Central memory CD4-positive, alpha-beta T cell (primary cell): ENCODE measurements around the gene AGFG2.
"Not testable (repeated sequence)": the region's sequence is repeated elsewhere in the genome, so short reads cannot be mapped to it uniquely, and the experiment has no call there.

Source experiments
- DNase-seq: peaks from one replicate; pipeline ENCODE4 v3.0.0; 2022

Gene AGFG2

DNA sequence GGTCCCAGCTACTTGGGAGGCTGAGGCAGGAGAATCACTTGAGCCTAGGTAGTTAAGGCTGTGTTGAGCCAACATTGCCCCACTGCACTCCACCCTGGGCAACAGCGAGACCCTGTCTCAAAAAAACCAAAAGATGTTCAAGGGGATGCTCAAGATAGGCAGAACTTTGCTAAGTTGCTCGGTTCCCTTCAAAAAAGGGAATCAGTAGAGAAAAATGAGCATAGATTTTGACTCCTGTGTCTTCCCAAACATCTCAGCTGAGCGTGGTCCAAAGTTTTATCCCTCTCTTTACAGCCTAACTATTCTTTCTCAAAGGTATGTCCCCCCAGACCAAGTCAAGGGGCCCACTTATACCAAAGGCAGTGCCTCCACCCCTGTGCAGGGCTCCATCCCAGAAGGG is 14.0 kb downstream of the AGFG2 start:
- DNase-seq: no peak

- no peak for DNase-seq
Observed at GRCh38 chr7:100555701-100556100, 16.7 kb downstream of the AGFG2 start.

- no peak for DNase-seq
Observed at GRCh38 chr7:100556541-100556940, 17.5 kb downstream of the AGFG2 start.

DNA sequence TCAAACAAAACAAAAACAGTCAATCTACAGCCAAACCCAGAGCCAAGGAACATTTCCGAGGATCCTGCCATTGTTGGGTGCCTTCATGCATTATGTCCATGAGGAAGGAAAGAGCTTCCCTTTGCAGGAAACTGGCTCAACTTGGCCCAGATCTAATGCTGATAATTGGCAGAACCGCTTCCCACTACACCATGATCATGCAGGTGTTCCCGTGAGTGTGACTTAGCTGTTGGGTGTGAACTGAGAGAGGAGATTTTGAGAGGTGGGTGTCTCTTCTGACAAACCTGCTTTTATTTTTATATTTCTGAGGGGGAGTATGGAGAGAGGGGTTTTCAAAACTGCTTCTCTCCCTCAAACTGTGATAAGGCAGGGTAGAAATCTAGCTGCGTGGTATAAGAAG is 20.1 kb downstream of the AGFG2 start:
- DNase-seq: no peak

DNA sequence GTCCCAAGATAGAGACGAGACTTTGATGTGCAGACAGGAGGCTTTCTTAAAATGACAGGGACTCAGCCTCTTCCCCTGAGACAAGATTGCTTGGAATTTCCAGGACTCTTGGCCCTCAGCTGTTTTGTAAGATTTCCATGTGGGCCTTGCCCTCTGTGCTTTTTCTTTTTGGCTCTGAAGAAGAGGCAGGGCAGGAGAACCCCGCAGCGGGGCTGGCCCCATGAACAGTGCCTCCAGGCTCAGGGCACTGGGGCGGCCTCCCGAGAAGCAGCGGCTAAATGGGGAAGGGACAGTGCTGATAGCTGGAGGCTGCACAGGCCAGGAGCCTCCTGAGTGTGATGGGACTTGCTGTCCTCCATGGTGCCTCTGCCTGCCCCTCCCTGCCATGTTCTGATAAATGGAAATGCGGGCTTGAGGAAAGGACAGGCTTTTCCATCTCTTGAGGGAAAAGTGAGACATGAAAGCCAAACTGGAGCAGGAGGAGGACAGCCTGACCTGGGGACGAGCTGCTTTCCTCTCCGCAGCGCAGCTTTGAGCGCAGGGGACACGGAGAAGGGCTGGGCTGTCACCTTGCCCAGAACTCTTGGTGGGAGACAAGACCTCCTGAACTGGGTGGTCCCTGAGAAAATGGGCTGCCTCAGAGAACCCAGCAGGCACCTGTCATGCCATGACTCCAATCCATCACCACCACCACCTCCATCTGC is 22.6 kb downstream of the AGFG2 start:
- DNase-seq: no peak

DNA sequence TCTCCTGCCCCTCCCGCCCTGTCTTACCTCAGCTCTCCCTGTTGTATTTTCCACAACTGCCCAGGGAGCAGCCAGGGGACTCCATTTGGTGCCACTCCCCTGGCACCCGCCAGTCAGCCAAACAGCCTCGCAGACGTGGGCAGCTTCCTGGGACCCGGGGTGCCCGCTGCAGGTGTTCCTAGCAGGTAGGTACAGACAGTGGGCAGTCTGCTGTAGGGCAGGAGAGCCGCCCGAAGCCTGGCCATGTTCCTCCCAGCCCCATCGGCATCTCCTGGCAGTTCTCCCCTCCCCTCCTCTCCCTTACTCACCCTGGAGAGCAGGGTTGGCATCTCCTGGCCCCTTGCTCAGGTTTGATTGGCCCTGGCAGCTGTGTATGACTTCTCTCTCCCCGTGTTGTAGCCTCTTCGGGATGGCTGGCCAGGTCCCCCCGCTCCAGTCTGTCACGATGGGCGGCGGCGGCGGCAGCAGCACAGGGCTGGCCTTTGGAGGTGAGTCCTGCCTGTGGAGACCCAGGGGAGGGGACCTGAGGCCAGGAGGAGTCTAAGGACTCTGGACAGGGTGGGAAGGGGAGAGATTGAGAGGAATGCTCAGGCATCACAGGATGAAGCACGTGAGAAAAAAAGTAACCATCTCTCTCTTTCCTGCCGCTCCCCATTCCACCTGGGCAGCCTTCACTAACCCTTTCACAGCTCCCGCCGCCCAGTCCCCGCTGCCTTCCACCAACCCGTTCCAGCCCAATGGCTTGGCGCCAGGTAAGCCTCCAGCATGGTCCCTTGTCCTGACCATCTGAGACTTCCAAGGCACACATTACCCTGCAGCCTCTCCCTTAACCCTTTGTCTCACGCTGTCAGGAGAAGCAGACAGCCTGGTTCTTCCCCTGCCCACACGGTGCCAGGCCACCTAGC is 23.4 kb downstream of the AGFG2 start:
- no peak for DNase-seq

DNA sequence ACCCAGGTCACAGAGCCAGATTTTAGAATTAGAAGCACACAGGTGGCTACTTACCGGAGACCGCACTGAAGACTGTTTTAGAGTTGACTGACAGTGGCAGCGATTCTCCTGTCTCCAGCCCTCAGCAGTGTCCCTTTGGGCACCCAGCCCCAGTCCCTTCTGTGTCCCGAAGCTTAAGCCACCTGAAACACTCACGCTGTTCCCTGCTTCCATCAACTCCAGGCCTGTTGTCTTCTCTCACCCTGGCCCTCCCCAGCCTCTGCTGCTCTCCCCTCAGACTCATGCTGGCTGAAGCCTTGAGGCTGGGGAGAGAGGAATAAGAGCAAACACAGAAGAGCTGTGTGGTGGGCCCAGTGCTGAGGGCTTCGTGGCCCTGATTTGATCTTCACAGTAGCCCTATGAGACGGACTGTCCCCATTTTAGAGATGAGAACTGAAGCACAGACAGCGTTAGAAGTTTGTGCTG is 24.1 kb downstream of the AGFG2 start:
- no peak for DNase-seq

DNA sequence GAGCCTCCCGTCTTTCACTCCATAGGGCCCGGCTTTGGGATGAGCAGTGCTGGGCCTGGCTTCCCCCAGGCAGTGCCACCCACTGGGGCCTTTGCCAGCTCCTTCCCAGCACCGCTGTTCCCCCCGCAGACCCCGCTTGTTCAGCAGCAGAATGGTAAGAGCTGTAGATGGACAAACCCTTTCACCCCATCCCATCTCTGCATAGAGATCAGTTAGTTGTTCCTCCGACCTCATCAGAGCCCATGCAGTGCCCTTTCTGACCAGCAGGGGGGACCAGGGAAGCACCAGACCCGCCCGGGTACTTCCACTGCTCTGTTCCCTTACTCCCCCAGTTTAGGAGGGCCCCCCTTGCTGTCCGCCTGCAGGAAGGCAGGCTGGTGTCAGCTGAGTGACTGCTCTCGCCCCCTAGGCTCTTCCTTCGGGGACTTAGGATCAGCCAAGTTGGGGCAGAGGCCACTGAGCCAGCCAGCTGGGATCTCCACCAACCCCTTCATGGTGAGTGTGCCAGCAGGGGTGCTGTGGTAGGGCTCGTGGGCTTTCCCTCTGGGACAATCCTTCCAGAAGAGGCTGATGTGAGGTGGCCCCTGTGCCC is 24.9 kb downstream of the AGFG2 start:
- DNase-seq: peak; percentile 71

DNA sequence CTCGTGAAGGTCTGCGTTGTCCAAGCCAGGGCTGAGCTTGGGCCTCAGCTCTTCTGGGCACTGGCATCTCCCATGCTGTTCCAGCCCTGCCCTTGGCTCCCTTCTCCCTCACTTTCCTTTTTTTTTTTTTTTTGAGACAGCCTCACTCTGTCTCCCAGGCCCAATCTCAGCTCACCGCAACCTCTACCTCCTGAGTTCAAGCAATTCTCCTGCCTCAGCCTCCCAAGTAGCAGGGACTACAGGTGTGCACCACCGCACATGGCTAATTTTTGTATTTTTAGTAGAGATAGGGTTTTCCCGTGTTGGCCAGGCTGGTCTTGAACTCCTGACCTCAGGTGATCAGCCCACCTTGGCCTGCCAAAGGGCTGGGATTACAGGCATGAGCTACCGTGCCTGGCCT is 25.4 kb downstream of the AGFG2 start:
- DNase-seq: not testable (repeated sequence)

DNA sequence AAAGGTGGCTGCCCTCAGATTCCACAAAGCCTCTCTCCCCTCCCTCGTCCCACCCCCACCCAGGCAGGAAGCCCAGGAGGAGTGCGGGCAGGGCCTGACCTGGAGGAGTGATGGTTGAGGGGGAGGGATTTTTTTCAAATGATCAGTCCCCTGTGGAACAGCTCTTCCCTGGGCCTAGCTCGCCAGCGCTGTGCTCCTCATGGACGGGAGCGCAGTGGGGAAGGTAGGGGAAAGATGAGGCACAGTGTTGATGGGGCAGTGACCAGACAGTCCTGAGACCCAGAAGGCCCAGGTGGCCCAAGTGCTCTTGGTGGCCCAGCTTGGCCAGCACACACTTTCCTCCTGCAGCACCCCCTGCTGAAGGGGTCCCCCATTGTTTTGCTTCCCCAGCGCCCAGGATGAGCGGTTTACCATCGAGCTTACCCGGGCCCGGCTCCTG is 26.1 kb downstream of the AGFG2 start:
- DNase-seq: no peak

GRCh38 chr7:100566018-100566531 is 27.1 kb downstream of the AGFG2 start:
- DNase-seq: no peak

DNA sequence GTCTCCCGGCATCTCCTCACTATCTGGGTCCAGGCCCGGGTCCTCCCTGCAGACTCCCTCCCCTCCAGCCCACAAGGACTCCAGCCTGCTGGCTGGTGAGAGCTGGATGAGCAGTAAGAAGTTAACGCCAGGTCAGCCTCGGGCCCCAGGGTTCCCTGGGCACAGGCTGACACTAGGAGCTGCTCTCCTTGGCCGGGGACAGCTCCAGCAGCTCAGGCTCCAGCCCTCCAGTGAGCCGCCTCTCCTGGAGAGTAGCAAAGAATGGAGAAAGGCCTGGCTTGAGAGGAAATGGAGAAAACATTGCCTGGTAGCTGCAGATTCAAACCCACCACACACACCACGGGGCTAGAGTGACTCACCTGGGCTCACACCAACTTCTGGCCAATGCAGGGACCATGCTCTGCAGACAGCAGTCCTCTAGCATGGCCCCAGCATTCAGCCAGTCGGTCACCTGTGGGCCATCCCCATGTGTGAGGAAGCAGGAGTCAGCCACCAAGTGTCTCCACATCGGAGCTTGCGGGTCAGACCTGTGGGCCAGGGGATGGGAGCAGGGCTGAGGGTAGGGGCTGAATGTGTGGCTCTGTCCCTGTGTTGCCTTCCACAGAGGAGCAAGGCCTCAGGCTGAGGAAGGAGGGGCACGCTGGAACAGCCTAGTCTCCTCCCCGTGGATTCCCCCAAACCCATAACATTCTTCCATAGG is 28.2 kb downstream of the AGFG2 start:
- no peak for DNase-seq

GRCh38 chr7:100567751-100568175 is 28.8 kb downstream of the AGFG2 start:
- DNase-seq: no peak

DNA sequence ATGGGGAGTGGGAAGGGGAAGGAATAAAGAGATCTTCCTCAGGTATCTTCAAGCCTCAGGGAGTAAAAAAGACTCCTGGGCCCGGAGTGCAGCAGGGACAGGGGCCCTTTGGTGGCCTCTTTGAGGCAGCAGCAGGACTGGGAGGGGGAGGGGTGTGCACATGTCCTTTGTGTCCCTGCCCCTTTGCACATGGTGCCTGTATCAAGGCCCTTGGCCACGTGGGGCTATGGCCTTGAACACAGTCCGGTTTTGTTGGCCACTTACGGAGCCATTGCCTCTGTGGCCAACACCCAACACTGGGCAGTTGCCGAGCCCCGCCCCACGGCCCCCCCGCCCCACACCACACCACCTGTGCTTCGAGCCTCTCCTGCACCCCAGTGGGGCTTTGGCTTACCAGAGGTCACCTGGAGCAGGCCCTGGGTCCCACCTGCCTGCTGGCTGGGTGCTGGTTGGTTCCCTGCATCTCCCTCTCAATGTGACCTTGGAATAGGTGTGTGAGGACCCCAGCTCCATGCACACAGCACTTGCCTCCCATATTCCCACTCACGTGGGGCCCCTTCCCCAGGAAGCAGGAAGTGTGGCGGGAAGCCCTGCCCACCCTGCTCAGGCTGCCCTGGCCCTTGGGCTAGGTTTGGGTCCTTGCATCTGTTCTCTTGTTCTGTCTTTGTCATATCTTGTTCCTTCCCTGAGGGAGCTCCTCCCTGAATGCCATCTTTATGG is 29.3 kb downstream of the AGFG2 start:
- no peak for DNase-seq

DNA sequence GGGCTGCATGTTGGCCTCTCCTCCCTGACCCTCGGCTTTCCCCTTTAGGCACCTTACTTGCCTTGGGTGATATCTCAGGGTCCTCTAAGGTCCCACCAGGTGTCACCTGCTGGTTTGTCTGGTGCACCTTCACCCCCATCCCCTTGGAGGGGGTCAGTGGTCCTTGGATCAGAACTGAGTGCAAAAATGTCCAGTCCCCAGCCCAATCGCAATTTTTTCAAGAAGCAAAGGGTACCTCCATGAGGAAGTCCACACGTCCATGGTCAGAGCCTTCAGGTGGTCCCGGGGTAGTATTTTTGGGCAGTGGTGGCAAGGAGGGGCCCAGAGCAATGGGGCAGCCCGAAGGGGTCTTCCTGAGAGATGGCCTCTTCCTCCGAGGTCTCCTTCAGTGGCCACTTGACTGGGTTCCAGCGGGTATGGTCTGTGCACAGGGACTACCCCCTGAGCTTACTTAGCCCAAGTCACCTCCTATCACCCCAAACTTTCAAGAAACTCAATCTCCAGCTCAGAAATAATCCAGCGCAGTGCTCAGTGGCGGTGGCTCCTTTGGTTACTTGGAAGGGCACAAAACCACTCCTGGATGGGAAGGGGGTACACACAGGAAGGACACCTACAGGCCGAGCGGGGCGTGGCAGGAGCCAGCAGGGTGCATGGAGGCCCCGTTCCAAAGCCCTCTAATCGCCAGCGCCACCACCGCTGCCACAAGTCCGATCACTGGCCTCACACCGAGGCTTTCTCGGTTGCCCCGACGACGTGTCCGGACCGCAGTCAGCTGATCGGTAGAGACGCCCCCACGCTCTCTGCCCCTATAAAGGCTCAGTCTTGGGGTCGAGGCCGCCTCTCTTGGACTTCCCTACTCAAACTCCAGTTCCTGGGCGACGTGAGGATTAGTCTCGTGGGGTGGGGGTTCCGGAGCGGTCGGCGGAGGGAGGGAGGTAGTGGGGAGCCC is 30.2 kb downstream of the AGFG2 start:
- DNase-seq: peak; percentile 41

GRCh38 chr7:100570954-100571828 is 32.2 kb downstream of the AGFG2 start:
- DNase-seq: no peak

- DNase-seq: no peak
Observed at GRCh38 chr7:100571829-100572116, 32.8 kb downstream of the AGFG2 start.

DNA sequence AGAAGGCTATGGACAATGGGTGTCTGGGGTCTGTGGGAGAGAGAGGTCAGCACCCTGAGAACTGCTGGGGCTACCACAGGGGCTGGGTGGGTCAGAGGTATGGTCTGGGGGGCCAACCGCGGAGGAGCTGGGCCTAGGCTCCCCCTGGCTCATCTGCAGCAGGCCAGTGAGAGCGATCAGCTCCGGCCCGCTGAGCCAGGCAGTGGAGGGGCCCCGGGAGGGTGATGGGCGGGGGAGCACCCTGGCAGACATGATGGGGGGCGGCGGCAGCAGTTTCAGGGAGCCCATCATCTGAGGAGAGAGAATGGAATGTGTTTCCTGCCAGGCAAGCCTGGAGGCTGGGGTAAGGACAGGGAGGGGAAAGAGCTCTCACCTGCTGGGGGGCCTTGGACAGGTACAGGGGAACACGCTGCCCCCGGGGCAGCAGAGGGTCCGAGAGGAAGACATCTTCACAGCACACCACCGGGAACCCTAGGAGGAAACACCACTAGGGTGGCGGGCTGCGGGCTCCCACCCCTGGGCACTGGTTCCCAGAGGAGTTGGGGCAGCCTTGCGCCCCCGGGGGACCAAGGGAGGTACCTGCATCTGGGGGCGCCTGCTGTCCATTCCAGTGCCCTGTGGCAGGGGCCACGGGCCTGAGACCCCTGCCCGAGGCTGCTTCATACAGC is 33.4 kb downstream of the AGFG2 start:
- DNase-seq: no peak

GRCh38 chr7:100572949-100573675 is 34.1 kb downstream of the AGFG2 start:
- DNase-seq: no peak
